CD14-positive monocyte (primary cell): ENCODE measurements around the gene AEBP1. TPM values are rescaled to one million over a fixed set of nuclear protein-coding genes. Genes with fewer than 3 reads are reported as not detected.

Source experiments
- DNase-seq, 3 donors: peaks; one replicate each; pipeline ENCODE4 v3.0.0-alpha.2; 2011 to 2022
- H2AFZ ChIP-seq: 2 replicates; pipeline ENCODE4 v1.6.0; 2012; ENCODE audit warnings: mild to moderate bottlenecking, low read depth, low read length, inconsistent platforms; ENCODE audit not compliant: insufficient read depth, poor library complexity, severe bottlenecking
- H3K27ac ChIP-seq, 2 donors: 1 replicate in 1 of 2; 2 replicates in 1 of 2; pipeline ENCODE4 v1.5.1; 2012 to 2013; ENCODE audit warnings: low read length in 2 of 2, control low read depth in 1 of 2, inconsistent platforms in 1 of 2, low read depth in 1 of 2, mild to moderate bottlenecking in 1 of 2
- H3K27me3 ChIP-seq, 2 donors: one replicate each; pipeline versions ENCODE4 v1.6.0 to v1.6.1; 2011 to 2013; ENCODE audit warnings: low read length in 2 of 2; ENCODE audit not compliant: control insufficient read depth in 2 of 2, insufficient read depth in 2 of 2
- H3K36me3 ChIP-seq, 2 donors: replicated peaks in 1 of 2; 1 replicate in 1 of 2; 2 replicates in 1 of 2; pipeline versions ENCODE4 v1.5.1 to v1.6.1; 2012 to 2013; ENCODE audit warnings: low read length in 2 of 2, control low read depth in 1 of 2, inconsistent platforms in 1 of 2, mild to moderate bottlenecking in 1 of 2; ENCODE audit not compliant: insufficient read depth in 2 of 2, control insufficient read depth in 1 of 2
- H3K4me1 ChIP-seq, 2 donors: 1 replicate in 1 of 2; 2 replicates in 1 of 2; pipeline versions ENCODE4 v1.5.1 to v1.6.1; 2012 to 2013; ENCODE audit warnings: low read length in 2 of 2, control low read depth in 1 of 2, inconsistent platforms in 1 of 2, mild to moderate bottlenecking in 1 of 2, moderate library complexity in 1 of 2; ENCODE audit not compliant: insufficient read depth in 2 of 2, control insufficient read depth in 1 of 2
- H3K4me2 ChIP-seq: replicated peaks from 2 replicates; pipeline ENCODE3; 2012; ENCODE audit warnings: low read length, moderate library complexity, mild to moderate bottlenecking; ENCODE audit not compliant: poor library complexity, severe bottlenecking; ENCODE audit errors: extremely low read depth
- H3K4me3 ChIP-seq, 3 experiments: fragments of 200-600 bp in 1 of 3; sonication (generic) in 1 of 3; replicated peaks in 1 of 3; 1 replicate in 2 of 3; 2 replicates in 1 of 3; pipeline ENCODE4 v1.5.1; 2011 to 2013; ENCODE audit warnings: low read length in 3 of 3, mild to moderate bottlenecking in 3 of 3, control low read depth in 2 of 3, low read depth in 2 of 3, inconsistent platforms in 1 of 3, moderate library complexity in 1 of 3
- H3K79me2 ChIP-seq: 2 replicates; pipeline ENCODE4 v1.6.0; 2012; ENCODE audit warnings: mild to moderate bottlenecking, control low read depth, inconsistent platforms, low read length, moderate library complexity; ENCODE audit not compliant: insufficient read depth
- H3K9ac ChIP-seq: 2 replicates; pipeline ENCODE4 v1.6.0; 2017; ENCODE audit warnings: low read length, mild to moderate bottlenecking; ENCODE audit not compliant: insufficient read depth, poor library complexity, severe bottlenecking
- H3K9me3 ChIP-seq, 2 donors: replicated peaks in 1 of 2; 1 replicate in 1 of 2; 2 replicates in 1 of 2; pipeline versions ENCODE4 v1.5.1 to v1.6.1; 2012 to 2013; ENCODE audit warnings: low read length in 2 of 2, control low read depth in 1 of 2; ENCODE audit not compliant: control insufficient read depth in 1 of 2, insufficient read depth in 1 of 2
- H4K20me1 ChIP-seq: 2 replicates; pipeline ENCODE4 v1.6.0; 2012; ENCODE audit warnings: mild to moderate bottlenecking, low read length, control low read depth, moderate library complexity; ENCODE audit not compliant: insufficient read depth
- H3K27ac Mint-ChIP-seq, 7 donors: one replicate each; pipeline ENCODE4 v1.8.0; 2020; ENCODE audit warnings: mild to moderate bottlenecking in 7 of 7, mixed read lengths in 7 of 7, moderate library complexity in 6 of 7, inconsistent platforms in 2 of 7
- H3K27me3 Mint-ChIP-seq, 3 donors: one replicate each; pipeline ENCODE4 v1.8.0; 2021 to 2022; ENCODE audit warnings: low read depth in 3 of 3, mild to moderate bottlenecking in 3 of 3, mixed read lengths in 3 of 3, moderate library complexity in 3 of 3, inconsistent platforms in 1 of 3
- H3K36me3 Mint-ChIP-seq, 2 donors: one replicate each; pipeline ENCODE4 v1.8.0; 2020; ENCODE audit warnings: mixed read lengths in 2 of 2, inconsistent platforms in 1 of 2, mild to moderate bottlenecking in 1 of 2
- H3K4me1 Mint-ChIP-seq: one replicate; pipeline ENCODE4 v1.8.0; 2020; ENCODE audit warnings: mild to moderate bottlenecking, mixed read lengths
- H3K4me3 Mint-ChIP-seq, 2 donors: one replicate each; pipeline ENCODE4 v1.8.0; 2020; ENCODE audit warnings: mild to moderate bottlenecking in 2 of 2, mixed read lengths in 2 of 2, moderate library complexity in 1 of 2
- H3K9me3 Mint-ChIP-seq, 7 donors: one replicate each; pipeline ENCODE4 v1.8.0; 2020 to 2022; ENCODE audit warnings: mixed read lengths in 7 of 7, mild to moderate bottlenecking in 6 of 7, moderate library complexity in 6 of 7, inconsistent platforms in 2 of 7
- CTCF ChIP-seq: fragments of 200-600 bp; IDR thresholded peaks from one replicate; pipeline ENCODE4 v1.8.0; 2022; ENCODE audit warnings: antibody characterized with exemption, mild to moderate bottlenecking
- WGBS: methylation state at CpG from one replicate; pipeline ENCODE4 v1.1.5; 2013; ENCODE audit warnings: missing lambda C conversion rate; ENCODE audit not compliant: insufficient coverage; 5-methylcytosine and 5-hydroxymethylcytosine counted together
- intact Hi-C, 2 donors: fragments of 100-400 bp; cut with micrococcal nuclease; formaldehyde crosslinking; loops; one replicate each; pipeline versions ENCODE4 v1.15.0 to v1.15.1; 2023
- polyA plus RNA-seq, 3 donors: library from polyadenylated mRNA; depleted of rRNA in 1 of 3; unstranded in 2 of 3; stranded (reverse) in 1 of 3; fragments of 300-500 nt in 2 of 3; fragments of >200 nt in 1 of 3; fragmentation: Illumina TruSeq in 2 of 3; gene quantifications; 1 replicate in 2 of 3; 2 replicates in 1 of 3; pipeline ENCODE4 v1.2.3, GENCODE V29; 2012 to 2021

AEBP1 gene
- polyA plus RNA-seq, 3 donors, result 0.08 TPM; not detected in 2

- H3K9ac ChIP-seq, result no peak overlapping the region
- Mint-ChIP-seq H3K9me3 (peaks cover 0 to 2% (median 0%) of the 10 kb centered on the region in 7 donors), H3K27ac (no peak overlapping the region), H3K36me3 (no peaks in the 10 kb centered on the region), H3K27me3 (peaks cover 3 to 7% (median 3%) of the 10 kb centered on the region in 3 donors), H3K4me3 (no peak overlapping the region), H3K4me1 (no peaks in the 10 kb centered on the region)
- no peaks in the 10 kb centered on the region for H3K36me3 ChIP-seq
- intact Hi-C loops, result loop anchor here in 1 of 2 donors (10.0 kb wide), 1 partner anchor 62 kb away; no protein-coding TSS in a partner anchor
- no peak overlapping the region for H3K27ac ChIP-seq
- H3K9me3 ChIP-seq, result no peaks in the 10 kb centered on the region
- no peak for DNase-seq
- no peaks in the 10 kb centered on the region for H3K4me1 ChIP-seq
- no peaks in the 10 kb centered on the region for H3K79me2 ChIP-seq
- H3K4me2 ChIP-seq, result no peak overlapping the region
- H4K20me1 ChIP-seq, result no peaks in the 10 kb centered on the region
- 100% methylated on average over 1 of the region's 3 CpGs for WGBS
- H3K4me3 ChIP-seq, result no peak overlapping the region
- TF ChIP-seq CTCF, result no peak
- no peaks in the 10 kb centered on the region for H3K27me3 ChIP-seq
- H2AFZ ChIP-seq, result no peak overlapping the region
Measured at GRCh38 chr7:44133295-44133694, 29.1 kb downstream of the AEBP1 start.

- no peaks in the 10 kb centered on the region for H3K9me3 ChIP-seq
- 88% methylated on average over 1 of the region's 4 CpGs for WGBS
- H3K9me3 Mint-ChIP-seq, result peaks cover 0 to 2% (median 0%) of the 10 kb centered on the region in 7 donors
- no peak overlapping the region for H3K27ac ChIP-seq
- no peak overlapping the region for H3K27ac Mint-ChIP-seq
- H3K4me2 ChIP-seq, result no peak overlapping the region
- no peaks in the 10 kb centered on the region for H3K36me3 ChIP-seq
- no peaks in the 10 kb centered on the region for H3K79me2 ChIP-seq
- H3K36me3 Mint-ChIP-seq, result no peaks in the 10 kb centered on the region
- H3K27me3 Mint-ChIP-seq, result peaks cover 3 to 10% (median 3%) of the 10 kb centered on the region in 3 donors
- H4K20me1 ChIP-seq, result no peaks in the 10 kb centered on the region
- no peak overlapping the region for H3K4me3 Mint-ChIP-seq
- no peaks in the 10 kb centered on the region for H3K4me1 ChIP-seq
- H3K4me1 Mint-ChIP-seq, result no peaks in the 10 kb centered on the region
- intact Hi-C loops, result loop anchor here in 1 of 2 donors (10.0 kb wide), 1 partner anchor 60 kb away; no protein-coding TSS in a partner anchor
- TF ChIP-seq CTCF, result no peak
- H3K9ac ChIP-seq, result no peak overlapping the region
- H3K27me3 ChIP-seq, result no peaks in the 10 kb centered on the region
- H3K4me3 ChIP-seq, result no peak overlapping the region
- no peak overlapping the region for H2AFZ ChIP-seq
- DNase-seq, result no peak
Measured at GRCh38 chr7:44134943-44135628, 30.9 kb downstream of the AEBP1 start.
